K562 (cell line): ENCODE data around the gene TRIM65. TPM values are rescaled to one million over a fixed set of nuclear protein-coding genes. Genes with fewer than 3 reads are reported as not detected.

Experiments used
- ATAC-seq: fragments of 200-7000 bp; cut with Tn5 transposase; 3 replicates; pipeline ENCODE4 v1.9.1; 2020; ENCODE audit warnings: moderate library complexity
- BruUV-seq: library from RNA; stranded (reverse); fragments of 400-500 nt; replicated peaks from 2 replicates; lab custom pipeline; 2021; lab: Mats Ljungman, UMichigan
- CTCF ChIA-PET: fragments of 300-600 bp; formaldehyde crosslinking; extraction: SDS; loops from one replicate; lab custom pipeline; 2021; ENCODE audit warnings: low intra/inter-chr PET ratio; lab: Yijun Ruan, JAX
- POLR2A ChIA-PET: fragments of 300-600, 350-650 bp; sonication (Branson Sonifier 250); formaldehyde crosslinking; extraction: SDS; loops from one replicate; lab custom pipeline; 2021; ENCODE audit warnings: antibody characterized with exemption, inconsistent platforms; lab: Yijun Ruan, JAX
- DNase-seq, 4 experiments: peaks; one replicate each; pipeline versions ENCODE4 v3.0.0 to v3.0.0-alpha.2; 2011 to 2018; ENCODE audit warnings: low spot score in 3 of 4, mixed read lengths in 3 of 4; ENCODE audit errors: extremely low read depth in 1 of 4
- FAIRE-seq: peaks from 2 replicates; lab custom pipeline; 2011; peaks lifted over from hg19 to GRCh38; lab: Jason Lieb, UNC
- H2AFZ ChIP-seq: 2 replicates; pipeline ENCODE4 v1.6.0; 2011; ENCODE audit warnings: low read depth, low read length, control low read depth, inconsistent platforms
- H3K27ac ChIP-seq: fragments of 200-600 bp; 3 replicates; pipeline ENCODE4 v1.8.0; 2011; ENCODE audit warnings: low read depth, mild to moderate bottlenecking, control low read depth, inconsistent platforms, low read length, moderate library complexity, mixed read lengths; ENCODE audit errors: extremely low read depth
- H3K27me3 ChIP-seq, 2 experiments: fragments of 300-600 bp in 1 of 2; 2 replicates in 1 of 2; 3 replicates in 1 of 2; pipeline versions ENCODE4 v1.6.0 to v1.8.0; 2011; ENCODE audit warnings: inconsistent platforms in 2 of 2, low read length in 2 of 2, mild to moderate bottlenecking in 1 of 2, mixed read lengths in 1 of 2, moderate library complexity in 1 of 2; ENCODE audit not compliant: control insufficient read depth in 2 of 2, insufficient read depth in 2 of 2
- H3K36me3 ChIP-seq: fragments of 300-600 bp; 3 replicates; pipeline ENCODE4 v1.8.0; 2011; ENCODE audit warnings: mild to moderate bottlenecking, low read length, inconsistent platforms; ENCODE audit not compliant: control insufficient read depth, insufficient read depth
- H3K4me1 ChIP-seq, 2 experiments: fragments of 200-600 bp in 1 of 2; replicated peaks in 1 of 2; 2 replicates in 1 of 2; 3 replicates in 1 of 2; pipeline versions ENCODE4 v1.5.1 to v1.8.0; 2011; ENCODE audit warnings: inconsistent platforms in 2 of 2, low read length in 2 of 2, mild to moderate bottlenecking in 1 of 2, mixed read lengths in 1 of 2, moderate library complexity in 1 of 2; ENCODE audit not compliant: control insufficient read depth in 2 of 2, insufficient read depth in 2 of 2
- H3K4me2 ChIP-seq: 2 replicates; pipeline ENCODE4 v1.6.1; 2011; ENCODE audit warnings: low read length, control low read depth, inconsistent platforms, mixed read lengths; ENCODE audit not compliant: insufficient read depth
- H3K4me3 ChIP-seq: fragments of 200-600 bp; sonication (generic), shearing (Covaris generic); 2 replicates; pipeline ENCODE4 v1.5.1; 2016; ENCODE audit warnings: control low read depth, inconsistent platforms
- H3K79me2 ChIP-seq: fragments of 200-600 bp; 3 replicates; pipeline ENCODE4 v1.8.0; 2011; ENCODE audit warnings: low read length, inconsistent platforms; ENCODE audit not compliant: control insufficient read depth, insufficient read depth
- H3K9ac ChIP-seq, 2 experiments: 2 replicates each; pipeline versions ENCODE4 v1.6.0 to v1.6.1; 2011; ENCODE audit warnings: low read depth in 2 of 2, low read length in 2 of 2, control low read depth in 1 of 2, inconsistent platforms in 1 of 2, mild to moderate bottlenecking in 1 of 2, mixed read lengths in 1 of 2; ENCODE audit not compliant: insufficient read depth in 1 of 2
- H3K9me1 ChIP-seq: one replicate; pipeline ENCODE4 v1.6.0; 2011; ENCODE audit warnings: inconsistent platforms, mild to moderate bottlenecking, low read length, moderate library complexity; ENCODE audit not compliant: control insufficient read depth, insufficient read depth
- H3K9me3 ChIP-seq: replicated peaks from 2 replicates; pipeline ENCODE4 v1.5.1; 2011; ENCODE audit warnings: low read depth, low read length, inconsistent platforms; ENCODE audit not compliant: control insufficient read depth, insufficient read depth
- H4K20me1 ChIP-seq: replicated peaks from 2 replicates; pipeline ENCODE4 v1.6.1; 2011; ENCODE audit warnings: low read length, inconsistent platforms, mixed read lengths; ENCODE audit not compliant: control insufficient read depth, insufficient read depth
- BHLHE40 ChIP-seq: IDR thresholded peaks from 2 replicates; pipeline ENCODE4 v1.6.1; 2011; ENCODE audit warnings: low read length, improper control_type of control experiment
- NCOA2 ChIP-seq, 2 experiments: fragments of 450-650 bp; IDR thresholded peaks; 2 replicates each; pipeline ENCODE4 v1.6.1; 2018; ENCODE audit warnings: mild to moderate bottlenecking in 2 of 2, moderate library complexity in 1 of 2; ENCODE audit not compliant: partially characterized antibody in 2 of 2
- REST ChIP-seq, 2 experiments: fragments of 450-650 bp; formaldehyde crosslinking in 1 of 2; IDR thresholded peaks; 2 replicates each; pipeline versions ENCODE4 v1.4.0 to v1.6.1; 2014 to 2020; ENCODE audit warnings: mild to moderate bottlenecking in 2 of 2, borderline replicate concordance in 1 of 2, low read depth in 1 of 2
- SMARCE1 ChIP-seq: fragments of 450-650 bp; IDR thresholded peaks from 2 replicates; pipeline ENCODE4 v1.7.1; 2016; ENCODE audit warnings: mild to moderate bottlenecking
- WGBS: fragments of 100-300 bp; shearing (Covaris generic); methylation state at CpG from one replicate; pipeline ENCODE4 v1.1.6; 2016; ENCODE audit warnings: low coverage, mixed read lengths; ENCODE audit not compliant: insufficient coverage; ENCODE audit errors: missing lambda C conversion rate; 5-methylcytosine and 5-hydroxymethylcytosine counted together
- in situ Hi-C: fragments of 300-500 bp; cut with MboI; formaldehyde crosslinking; loops from 4 replicates; pipeline ENCODE4 v1.15.0; 2018; ENCODE audit warnings: inconsistent platforms, mixed read lengths
- intact Hi-C: fragments of 100-400 bp; cut with micrococcal nuclease; formaldehyde crosslinking; loops from 2 replicates; pipeline ENCODE4 v1.14.2; 2022
- polyA plus RNA-seq, 8 experiments: library from polyadenylated mRNA; depleted of rRNA in 4 of 8; stranded (reverse) in 5 of 8; unstranded in 3 of 8; fragments of >200 nt; fragmentation: Nextera tagmentation in 2 of 8; fragmentation: Illumina TruSeq in 1 of 8; extraction: Ambion mirVana in 2 of 8; extraction: Trizol in 1 of 8; gene quantifications; 2 replicates each; pipeline versions ENCODE4 v1.2.1 to v1.2.3, GENCODE V29; 2011 to 2014; ENCODE audit warnings: inconsistent platforms in 1 of 8, missing spikeins in 1 of 8
- total RNA-seq, 7 experiments: library from RNA; depleted of rRNA in 6 of 7; stranded (reverse); fragments of >200 nt in 6 of 7; fragmentation: Illumina TruSeq in 2 of 7; extraction: Trizol in 2 of 7; gene quantifications; 2 replicates each; pipeline versions ENCODE4 v1.2.1 to v1.2.3, GENCODE V29; 2011 to 2021; ENCODE audit warnings: low replicate concordance in 1 of 7

The TRIM65 gene
- total and polyA plus RNA-seq, 9 of the 15 experiments (the other 6 are each of a cell fraction or from before 2014, with no cell fraction given) = 2.8 to 45.7 (median 22.9) TPM

- Histone ChIP-seq H3K9ac (no peak overlapping the region), H3K9me3 (no peaks in the 10 kb centered on the region), H3K4me2 (no peak overlapping the region), H3K79me2 (no peaks in the 10 kb centered on the region), H3K9me1 (peaks cover 5% of the 10 kb centered on the region), H3K4me1 (peaks cover 0 to 16% of the 10 kb centered on the region in 2 experiments; a peak in 2 of 5 replicates), H3K27me3 (no peaks in the 10 kb centered on the region), H3K4me3 (no peak overlapping the region), H4K20me1 (no peaks in the 10 kb centered on the region), H3K27ac (no peak overlapping the region), H2AFZ (no peak overlapping the region), H3K36me3 (peaks cover 5% of the 10 kb centered on the region; the same call in 1 of the 3 replicates)
- FAIRE-seq (peak; percentile 42), ATAC-seq (no peak), DNase-seq (no peak)
- intact Hi-C loops (no loop called here), in situ Hi-C loops (no loop called here)
- WGBS = 52% methylated on average over 4 of the region's 4 CpGs
- no peak for TF ChIP-seq BHLHE40
- TF ChIP-seq SMARCE1 = no peak
- no peak for TF ChIP-seq NCOA2 (IDR thresholded peaks at IDR 0.05; ENCODE audit: partially characterized antibody in 2 of 2)
- no peak for TF ChIP-seq REST (IDR thresholded peaks at IDR 0.05; ENCODE audit: borderline replicate concordance)
- TF ChIP-seq REST (CRISPR knock-in tag; IDR thresholded peaks at IDR 0.05; ENCODE audit: low read depth) = no peak
- ChIA-PET POLR2A (interaction anchor here (0.9 to 1.5 kb wide), 5 partner anchors 9 to 146 kb away, joined by 3 to 6 read pairs (median 4); partner anchors contain the start of gene MRPL38), CTCF (interaction anchor here (0.6 kb wide), 1 partner anchor 276 kb away, joined by 3 read pairs; no protein-coding TSS in a partner anchor)
- no TSS peak for BruUV-seq
These were observed 29.7 kb upstream of the TRIM65 start for GRCh38 chr17:75926456-75926855.
